ENCODE measurements around the gene DCP2.

- TF ChIP-seq, protein P1, sequence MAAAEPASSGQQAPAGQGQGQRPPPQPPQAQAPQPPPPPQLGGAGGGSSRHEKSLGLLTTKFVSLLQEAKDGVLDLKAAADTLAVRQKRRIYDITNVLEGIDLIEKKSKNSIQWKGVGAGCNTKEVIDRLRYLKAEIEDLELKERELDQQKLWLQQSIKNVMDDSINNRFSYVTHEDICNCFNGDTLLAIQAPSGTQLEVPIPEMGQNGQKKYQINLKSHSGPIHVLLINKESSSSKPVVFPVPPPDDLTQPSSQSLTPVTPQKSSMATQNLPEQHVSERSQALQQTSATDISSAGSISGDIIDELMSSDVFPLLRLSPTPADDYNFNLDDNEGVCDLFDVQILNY (CRISPR knock-in tag; IDR thresholded peaks at IDR 0.05), result no peak
- TF ChIP-seq ZBTB43 (CRISPR knock-in tag; IDR thresholded peaks at IDR 0.05) (no peak), USF1 (CRISPR knock-in tag; IDR thresholded peaks at IDR 0.05) (no peak), NFYB (CRISPR knock-in tag; conservative IDR thresholded peaks at IDR 0.05; ENCODE audit: low read depth) (no peak), ATF6 (CRISPR knock-in tag; IDR thresholded peaks at IDR 0.05) (no peak), PRRX2 (CRISPR knock-in tag; IDR thresholded peaks at IDR 0.05) (no peak), AFF4 (CRISPR knock-in tag; IDR thresholded peaks at IDR 0.05; ENCODE audit: borderline replicate concordance) (no peak), TP53 (CRISPR knock-in tag; IDR thresholded peaks at IDR 0.05) (no peak), HMGA2 (CRISPR knock-in tag; IDR thresholded peaks at IDR 0.05) (no peak)
- TF ChIP-seq, protein P2, sequence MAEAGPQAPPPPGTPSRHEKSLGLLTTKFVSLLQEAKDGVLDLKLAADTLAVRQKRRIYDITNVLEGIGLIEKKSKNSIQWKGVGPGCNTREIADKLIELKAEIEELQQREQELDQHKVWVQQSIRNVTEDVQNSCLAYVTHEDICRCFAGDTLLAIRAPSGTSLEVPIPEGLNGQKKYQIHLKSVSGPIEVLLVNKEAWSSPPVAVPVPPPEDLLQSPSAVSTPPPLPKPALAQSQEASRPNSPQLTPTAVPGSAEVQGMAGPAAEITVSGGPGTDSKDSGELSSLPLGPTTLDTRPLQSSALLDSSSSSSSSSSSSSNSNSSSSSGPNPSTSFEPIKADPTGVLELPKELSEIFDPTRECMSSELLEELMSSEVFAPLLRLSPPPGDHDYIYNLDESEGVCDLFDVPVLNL (CRISPR knock-in tag; IDR thresholded peaks at IDR 0.05; ENCODE audit: borderline replicate concordance, low read depth), result no peak
- TF ChIP-seq, protein P3, sequence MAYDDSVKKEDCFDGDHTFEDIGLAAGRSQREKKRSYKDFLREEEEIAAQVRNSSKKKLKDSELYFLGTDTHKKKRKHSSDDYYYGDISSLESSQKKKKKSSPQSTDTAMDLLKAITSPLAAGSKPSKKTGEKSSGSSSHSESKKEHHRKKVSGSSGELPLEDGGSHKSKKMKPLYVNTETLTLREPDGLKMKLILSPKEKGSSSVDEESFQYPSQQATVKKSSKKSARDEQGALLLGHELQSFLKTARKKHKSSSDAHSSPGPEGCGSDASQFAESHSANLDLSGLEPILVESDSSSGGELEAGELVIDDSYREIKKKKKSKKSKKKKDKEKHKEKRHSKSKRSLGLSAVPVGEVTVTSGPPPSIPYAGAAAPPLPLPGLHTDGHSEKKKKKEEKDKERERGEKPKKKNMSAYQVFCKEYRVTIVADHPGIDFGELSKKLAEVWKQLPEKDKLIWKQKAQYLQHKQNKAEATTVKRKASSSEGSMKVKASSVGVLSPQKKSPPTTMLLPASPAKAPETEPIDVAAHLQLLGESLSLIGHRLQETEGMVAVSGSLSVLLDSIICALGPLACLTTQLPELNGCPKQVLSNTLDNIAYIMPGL (CRISPR knock-in tag; IDR thresholded peaks at IDR 0.05), result no peak
- TF ChIP-seq, protein P4, sequence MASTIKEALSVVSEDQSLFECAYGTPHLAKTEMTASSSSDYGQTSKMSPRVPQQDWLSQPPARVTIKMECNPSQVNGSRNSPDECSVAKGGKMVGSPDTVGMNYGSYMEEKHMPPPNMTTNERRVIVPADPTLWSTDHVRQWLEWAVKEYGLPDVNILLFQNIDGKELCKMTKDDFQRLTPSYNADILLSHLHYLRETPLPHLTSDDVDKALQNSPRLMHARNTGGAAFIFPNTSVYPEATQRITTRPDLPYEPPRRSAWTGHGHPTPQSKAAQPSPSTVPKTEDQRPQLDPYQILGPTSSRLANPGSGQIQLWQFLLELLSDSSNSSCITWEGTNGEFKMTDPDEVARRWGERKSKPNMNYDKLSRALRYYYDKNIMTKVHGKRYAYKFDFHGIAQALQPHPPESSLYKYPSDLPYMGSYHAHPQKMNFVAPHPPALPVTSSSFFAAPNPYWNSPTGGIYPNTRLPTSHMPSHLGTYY (CRISPR knock-in tag; IDR thresholded peaks at IDR 0.05), result no peak
- TF ChIP-seq, protein P5, sequence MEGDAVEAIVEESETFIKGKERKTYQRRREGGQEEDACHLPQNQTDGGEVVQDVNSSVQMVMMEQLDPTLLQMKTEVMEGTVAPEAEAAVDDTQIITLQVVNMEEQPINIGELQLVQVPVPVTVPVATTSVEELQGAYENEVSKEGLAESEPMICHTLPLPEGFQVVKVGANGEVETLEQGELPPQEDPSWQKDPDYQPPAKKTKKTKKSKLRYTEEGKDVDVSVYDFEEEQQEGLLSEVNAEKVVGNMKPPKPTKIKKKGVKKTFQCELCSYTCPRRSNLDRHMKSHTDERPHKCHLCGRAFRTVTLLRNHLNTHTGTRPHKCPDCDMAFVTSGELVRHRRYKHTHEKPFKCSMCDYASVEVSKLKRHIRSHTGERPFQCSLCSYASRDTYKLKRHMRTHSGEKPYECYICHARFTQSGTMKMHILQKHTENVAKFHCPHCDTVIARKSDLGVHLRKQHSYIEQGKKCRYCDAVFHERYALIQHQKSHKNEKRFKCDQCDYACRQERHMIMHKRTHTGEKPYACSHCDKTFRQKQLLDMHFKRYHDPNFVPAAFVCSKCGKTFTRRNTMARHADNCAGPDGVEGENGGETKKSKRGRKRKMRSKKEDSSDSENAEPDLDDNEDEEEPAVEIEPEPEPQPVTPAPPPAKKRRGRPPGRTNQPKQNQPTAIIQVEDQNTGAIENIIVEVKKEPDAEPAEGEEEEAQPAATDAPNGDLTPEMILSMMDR (IDR thresholded peaks at IDR 0.05), result no peak
- TF ChIP-seq, protein P6, sequence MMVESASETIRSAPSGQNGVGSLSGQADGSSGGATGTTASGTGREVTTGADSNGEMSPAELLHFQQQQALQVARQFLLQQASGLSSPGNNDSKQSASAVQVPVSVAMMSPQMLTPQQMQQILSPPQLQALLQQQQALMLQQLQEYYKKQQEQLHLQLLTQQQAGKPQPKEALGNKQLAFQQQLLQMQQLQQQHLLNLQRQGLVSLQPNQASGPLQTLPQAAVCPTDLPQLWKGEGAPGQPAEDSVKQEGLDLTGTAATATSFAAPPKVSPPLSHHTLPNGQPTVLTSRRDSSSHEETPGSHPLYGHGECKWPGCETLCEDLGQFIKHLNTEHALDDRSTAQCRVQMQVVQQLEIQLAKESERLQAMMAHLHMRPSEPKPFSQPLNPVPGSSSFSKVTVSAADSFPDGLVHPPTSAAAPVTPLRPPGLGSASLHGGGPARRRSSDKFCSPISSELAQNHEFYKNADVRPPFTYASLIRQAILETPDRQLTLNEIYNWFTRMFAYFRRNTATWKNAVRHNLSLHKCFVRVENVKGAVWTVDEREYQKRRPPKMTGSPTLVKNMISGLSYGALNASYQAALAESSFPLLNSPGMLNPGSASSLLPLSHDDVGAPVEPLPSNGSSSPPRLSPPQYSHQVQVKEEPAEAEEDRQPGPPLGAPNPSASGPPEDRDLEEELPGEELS (CRISPR knock-in tag; IDR thresholded peaks at IDR 0.05), result no peak
Observed at GRCh38 chr5:112971276-112971675, 5.3 kb upstream of the DCP2 start.

Measured in WTC11 (cell line).